ENCODE measurements around the gene ATG13. TPM values are rescaled to one million over a fixed set of nuclear protein-coding genes. Genes with fewer than 3 reads are reported as not detected.

Gene ATG13
- 70.2 and 154 TPM in 2 replicates for total RNA-seq

GRCh38 chr11:46617134-46617971 is at the start of gene ATG13, which contains the start of gene HARBI1:
Gene ATG13 (plus strand): TSS chr11:46617553. CDS start chr11:46644292, 26,739 bp downstream.
Gene HARBI1 (minus strand): TSS chr11:46617227. CDS start chr11:46616237, 990 bp downstream.

GRCh38 chr11:46593550-46594373 is 23.6 kb upstream of the ATG13 start, which contains the start of gene AMBRA1:
Gene AMBRA1 (minus strand): TSS chr11:46594023. CDS start chr11:46548380, 45,643 bp downstream.

GRCh38 chr11:46700241-46701077 is 83.1 kb downstream of the ATG13 start, which contains the start of the genes ARHGAP1 and ZNF408:
Gene ARHGAP1 (minus strand): TSS chr11:46700619. CDS start chr11:46696107, 4,512 bp downstream.
Gene ZNF408 (plus strand): TSS chr11:46701031. CDS start chr11:46701048, 17 bp downstream.

GRCh38 chr11:46719048-46719542 is 101.7 kb downstream of the ATG13 start, which contains the start of gene F2:
Gene F2 (plus strand): TSS chr11:46719213. CDS start chr11:46719236, 23 bp downstream.

Other genes with a start within 250 kb of the ATG13 start
- gene MDK, start 235.9 kb upstream of the ATG13 start, total RNA-seq: 3.9 and 47.5 TPM in 2 replicates
- gene CHRM4, start 225.8 kb upstream of the ATG13 start, total RNA-seq: not detected in 2 replicates
- 33.0 and 38.7 TPM in 2 replicates for gene AMBRA1, start 23.5 kb upstream of the ATG13 start, total RNA-seq
- 5.0 and 6.6 TPM in 2 replicates for gene HARBI1, start 326 bp upstream of the ATG13 start, total RNA-seq
- 75.5 and 76.5 TPM in 2 replicates for gene ARHGAP1, start 83.1 kb downstream of the ATG13 start, total RNA-seq
- 19.0 and 19.3 TPM in 2 replicates for gene ZNF408, start 83.5 kb downstream of the ATG13 start, total RNA-seq
- gene F2, start 101.7 kb downstream of the ATG13 start, total RNA-seq: not detected in 2 replicates
- gene CKAP5, start 228.7 kb downstream of the ATG13 start, total RNA-seq: 46.0 and 106 TPM in 2 replicates